Gastroesophageal sphincter (tissue), 3 donors: Measurements from ENCODE around the gene HOXA11.

Experiments
- CTCF ChIP-seq, 4 experiments: fragments of 200-600 bp in 2 of 4; fragments of 450-650 bp in 2 of 4; sonication (generic) in 1 of 4; IDR thresholded peaks; one replicate each; pipeline ENCODE4 v1.5.1; 2017 to 2019; ENCODE audit warnings: antibody characterized with exemption in 4 of 4, mild to moderate bottlenecking in 2 of 4, moderate library complexity in 2 of 4
- POLR2A ChIP-seq, 2 donors: fragments of 450-650 bp; IDR thresholded peaks; one replicate each; pipeline ENCODE4 v1.6.1; 2017; ENCODE audit warnings: antibody characterized with exemption in 2 of 2, mild to moderate bottlenecking in 2 of 2, moderate library complexity in 1 of 2

- TF ChIP-seq CTCF (IDR thresholded peaks at IDR 0.05) (no peak), POLR2A (IDR thresholded peaks at IDR 0.05) (no peak)
These were observed 46.6 kb downstream of the HOXA11 start for GRCh38 chr7:27138472-27138871.
